GM12864 (cell line): Measurements from ENCODE around the gene CNNM3.

Source experiments
- DNase-seq: peaks from one replicate; pipeline ENCODE4 v3.0.0-alpha.2; 2011; ENCODE audit warnings: low read depth
- H3K4me3 ChIP-seq: 2 replicates; pipeline ENCODE4 v1.5.1; 2011; ENCODE audit warnings: mild to moderate bottlenecking, low read depth, low read length, control low read depth
- CTCF ChIP-seq: IDR thresholded peaks from 2 replicates; pipeline ENCODE4 v1.5.1; 2011; ENCODE audit warnings: low read depth, mild to moderate bottlenecking, moderate library complexity, low read length, control low read depth, inconsistent platforms; ENCODE audit errors: missing control alignments

CNNM3 gene

GRCh38 chr2:96832754-96833507, 16.9 kb downstream of the CNNM3 start:
- DNase-seq, result no peak
- no peak for TF ChIP-seq CTCF
- H3K4me3 ChIP-seq, result no peak overlapping the region

- no peak for TF ChIP-seq CTCF
- no peak overlapping the region for H3K4me3 ChIP-seq
- no peak for DNase-seq
Measured at GRCh38 chr2:96835830-96836229, 19.8 kb downstream of the CNNM3 start.

- H3K4me3 ChIP-seq, result no peak overlapping the region
- DNase-seq, result no peak
- TF ChIP-seq CTCF, result no peak
Measured at GRCh38 chr2:96837575-96837974, 21.5 kb downstream of the CNNM3 start.

- DNase-seq, result no peak
- no peak for TF ChIP-seq CTCF
- H3K4me3 ChIP-seq, result no peak overlapping the region
Measured at GRCh38 chr2:96838345-96839292, 22.6 kb downstream of the CNNM3 start.

- DNase-seq, result no peak
- TF ChIP-seq CTCF, result no peak
- H3K4me3 ChIP-seq, result no peak overlapping the region; the same call in 1 of the 2 replicates
Measured at GRCh38 chr2:96839293-96839874, 23.3 kb downstream of the CNNM3 start.

GRCh38 chr2:96839875-96840850, 24.1 kb downstream of the CNNM3 start:
- H3K4me3 ChIP-seq, result no peak overlapping the region
- TF ChIP-seq CTCF, result no peak
- DNase-seq, result no peak
